T-helper 1 cell (primary cell): ENCODE results near the gene CARD19.

Experiments
- DNase-seq, 5 donors: peaks; one replicate each; pipeline ENCODE4 v3.0.0-alpha.2; 2012 to 2020

The CARD19 gene

GRCh38 chr9:93064392-93065134 lies 31.5 kb upstream of the CARD19 start:
- DNase-seq = peak; percentile 69 to 98 (median 80)

GRCh38 chr9:93065135-93065720 lies 30.8 kb upstream of the CARD19 start:
- DNase-seq = no peak

GRCh38 chr9:93066978-93067603 lies 28.9 kb upstream of the CARD19 start:
- DNase-seq = no peak

GRCh38 chr9:93068956-93069355 lies 27.1 kb upstream of the CARD19 start:
- no peak for DNase-seq

- no peak for DNase-seq
Measured at GRCh38 chr9:93071464-93071863, 24.6 kb upstream of the CARD19 start.

GRCh38 chr9:93072383-93072795 lies 23.6 kb upstream of the CARD19 start:
- DNase-seq = no peak

GRCh38 chr9:93076101-93076791 lies 19.8 kb upstream of the CARD19 start:
- DNase-seq = no peak

GRCh38 chr9:93076792-93077128 lies 19.3 kb upstream of the CARD19 start:
- no peak for DNase-seq

- DNase-seq = no peak
Measured at GRCh38 chr9:93077367-93077766, 18.6 kb upstream of the CARD19 start.

GRCh38 chr9:93077811-93078210 lies 18.2 kb upstream of the CARD19 start:
- DNase-seq = no peak

GRCh38 chr9:93079371-93079770 lies 16.6 kb upstream of the CARD19 start:
- no peak for DNase-seq

- DNase-seq = no peak
Measured at GRCh38 chr9:93080406-93080805, 15.6 kb upstream of the CARD19 start.

- DNase-seq = no peak
Measured at GRCh38 chr9:93081081-93081529, 14.9 kb upstream of the CARD19 start.

- no peak for DNase-seq
Measured at GRCh38 chr9:93081931-93082330, 14.1 kb upstream of the CARD19 start.

GRCh38 chr9:93082841-93083411 lies 13.1 kb upstream of the CARD19 start:
- DNase-seq = peak in 1 of 5 donors; percentile 33

- peak in 1 of 5 donors; percentile 88 for DNase-seq
Measured at GRCh38 chr9:93083592-93084470, 12.2 kb upstream of the CARD19 start.

- DNase-seq = no peak
Measured at GRCh38 chr9:93084471-93084881, 11.5 kb upstream of the CARD19 start.

GRCh38 chr9:93085676-93086075 lies 10.3 kb upstream of the CARD19 start:
- no peak for DNase-seq

- DNase-seq = no peak
Measured at GRCh38 chr9:93086447-93087224, 9.4 kb upstream of the CARD19 start.

- no peak for DNase-seq
Measured at GRCh38 chr9:93087971-93088655, 7.9 kb upstream of the CARD19 start.

- DNase-seq = no peak
Measured at GRCh38 chr9:93088656-93089015, 7.4 kb upstream of the CARD19 start.
